Measurements from ENCODE around the gene IL17C.

The IL17C gene

GRCh38 chr16:88610080-88610479, 28.3 kb upstream of the IL17C start:
- no peak for DNase-seq (ENCODE audit: low read depth)

GRCh38 chr16:88610909-88611812, 27.2 kb upstream of the IL17C start:
- DNase-seq (ENCODE audit: low read depth), result no peak

GRCh38 chr16:88613293-88613692, 25.1 kb upstream of the IL17C start:
- DNase-seq (ENCODE audit: low read depth), result no peak

- DNase-seq (ENCODE audit: low read depth), result no peak
These were observed 24.2 kb upstream of the IL17C start for GRCh38 chr16:88613911-88614817.

- no peak for DNase-seq (ENCODE audit: low read depth)
These were observed 23.4 kb upstream of the IL17C start for GRCh38 chr16:88614818-88615580.

GRCh38 chr16:88616320-88616719, 22.1 kb upstream of the IL17C start:
- DNase-seq (ENCODE audit: low read depth), result no peak

- no peak for DNase-seq (ENCODE audit: low read depth)
These were observed 21.6 kb upstream of the IL17C start for GRCh38 chr16:88616736-88617135.

GRCh38 chr16:88617268-88618031, 20.9 kb upstream of the IL17C start:
- no peak for DNase-seq (ENCODE audit: low read depth)

GRCh38 chr16:88618182-88618955, 20.0 kb upstream of the IL17C start:
- no peak for DNase-seq (ENCODE audit: low read depth)

- DNase-seq (ENCODE audit: low read depth), result no peak
These were observed 19.3 kb upstream of the IL17C start for GRCh38 chr16:88618956-88619667.

- DNase-seq (ENCODE audit: low read depth), result no peak
These were observed 18.2 kb upstream of the IL17C start for GRCh38 chr16:88619859-88620815.

- DNase-seq (ENCODE audit: low read depth), result no peak
These were observed 16.2 kb upstream of the IL17C start for GRCh38 chr16:88622125-88622524.

GRCh38 chr16:88622866-88623265, 15.5 kb upstream of the IL17C start:
- no peak for DNase-seq (ENCODE audit: low read depth)

- DNase-seq (ENCODE audit: low read depth), result no peak
These were observed 14.5 kb upstream of the IL17C start for GRCh38 chr16:88623858-88624257.

- no peak for DNase-seq (ENCODE audit: low read depth)
These were observed 13.9 kb upstream of the IL17C start for GRCh38 chr16:88624481-88624880.

- no peak for DNase-seq (ENCODE audit: low read depth)
These were observed 13.3 kb upstream of the IL17C start for GRCh38 chr16:88624977-88625576.

- no peak for DNase-seq (ENCODE audit: low read depth)
These were observed 11.7 kb upstream of the IL17C start for GRCh38 chr16:88626646-88627045.

All from stimulated activated CD8-positive, alpha-beta memory T cell treated with anti-CD3 and anti-CD28 coated beads, Interleukin-15, amount 100 ng/mL, for 24 hours (primary cell).